ENCODE data around the gene EWSR1.

- no peak for TF ChIP-seq CTCF (IDR thresholded peaks at IDR 0.05)
- peak in 1 of 2 donors; percentile 45 for TF ChIP-seq EP300 (IDR thresholded peaks at IDR 0.05)
These were observed 60.8 kb downstream of the EWSR1 start for GRCh38 chr22:29328566-29329500.
